ENCODE results near the gene UPK3BL2.
"Not testable (repeated sequence)": the region's sequence is repeated elsewhere in the genome, so short reads cannot be mapped to it uniquely, and the experiment has no call there.

The UPK3BL2 gene

GRCh38 chr7:102493220-102493935 is 50.1 kb downstream of the UPK3BL2 start:
- DNase-seq = not testable (repeated sequence)

GRCh38 chr7:102490529-102491075 is 52.9 kb downstream of the UPK3BL2 start:
- not testable (repeated sequence) for DNase-seq
